ENCODE measurements around the gene NFASC.
A peak's percentile ranks its signal among the peaks of the same experiment; 100 is the strongest.

NFASC gene

DNA sequence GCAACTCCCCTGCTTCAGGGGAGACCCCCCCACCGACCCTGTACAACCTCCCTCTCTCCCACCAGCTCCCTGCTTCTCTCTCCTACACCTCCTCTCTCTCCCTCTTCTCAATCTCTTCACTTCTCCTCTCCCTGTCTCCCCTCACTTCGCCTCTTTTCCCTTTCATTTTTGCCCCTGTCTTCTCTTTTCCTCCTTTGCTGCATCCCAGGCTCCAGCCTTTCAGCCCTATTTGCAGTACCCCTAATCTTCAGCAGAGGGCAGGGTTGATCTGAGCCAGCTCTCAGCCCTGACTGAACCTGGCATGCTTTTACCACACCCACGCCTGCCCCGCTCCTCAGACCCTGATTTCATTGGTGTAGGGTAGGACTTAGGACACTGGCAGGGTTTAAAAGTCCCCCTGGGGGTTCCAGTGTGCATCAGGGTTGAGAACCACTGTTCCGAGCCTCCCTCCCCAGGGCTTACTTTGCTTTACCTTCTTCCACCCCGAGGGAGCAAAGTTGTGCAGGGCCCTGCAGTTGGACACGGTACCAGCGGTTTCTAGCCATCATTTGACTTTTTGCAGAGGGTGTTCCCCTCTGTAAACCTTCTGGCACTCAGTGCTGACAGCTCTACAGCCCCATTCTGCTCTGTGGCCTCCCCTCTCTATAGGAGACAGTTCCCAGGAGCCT is 105.0 kb downstream of the NFASC start:
- in situ Hi-C loops (cut with HindIII; ENCODE audit: low pct_unique_long_range_greater_than_20kb, low sequenced_read_pairs): no loop called here
- DNase-seq (ENCODE audit: low read depth in 1 of 2, low spot score in 1 of 2): peak; percentile 71 to 93
- no peak for TF ChIP-seq JUND (IDR thresholded peaks at IDR 0.05; ENCODE audit: low read depth)

- in situ Hi-C loops (cut with HindIII; ENCODE audit: low pct_unique_long_range_greater_than_20kb, low sequenced_read_pairs): no loop called here
- TF ChIP-seq JUND (IDR thresholded peaks at IDR 0.05; ENCODE audit: low read depth): no peak
- DNase-seq (ENCODE audit: low read depth in 1 of 2, low spot score in 1 of 2): no peak
These were observed 106.0 kb downstream of the NFASC start for GRCh38 chr1:204976646-204977045.

GRCh38 chr1:204977318-204977717 is 106.7 kb downstream of the NFASC start:
- in situ Hi-C loops (cut with HindIII; ENCODE audit: low pct_unique_long_range_greater_than_20kb, low sequenced_read_pairs): no loop called here
- DNase-seq (ENCODE audit: low read depth in 1 of 2, low spot score in 1 of 2): no peak
- TF ChIP-seq JUND (IDR thresholded peaks at IDR 0.05; ENCODE audit: low read depth): no peak

DNA sequence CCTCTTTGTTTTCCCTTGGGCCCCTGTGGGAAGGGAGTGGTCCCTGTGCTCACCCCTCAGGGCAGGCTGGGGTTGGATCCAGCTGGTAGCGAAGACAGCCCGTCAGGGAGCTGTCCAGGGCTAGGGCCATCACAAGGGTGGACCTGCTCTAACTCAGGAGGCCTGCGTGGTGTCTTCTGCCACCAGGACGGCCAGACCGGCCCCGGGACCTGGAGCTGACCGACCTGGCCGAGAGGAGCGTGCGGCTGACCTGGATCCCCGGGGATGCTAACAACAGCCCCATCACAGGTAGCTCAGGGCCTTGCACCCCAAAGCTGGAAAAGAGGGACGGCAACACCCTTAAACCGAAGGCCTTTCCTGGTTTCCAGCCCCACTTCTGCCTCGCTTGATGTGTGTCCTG is 108.1 kb downstream of the NFASC start:
- no peak for DNase-seq (ENCODE audit: low read depth in 1 of 2, low spot score in 1 of 2)
- no peak for TF ChIP-seq JUND (IDR thresholded peaks at IDR 0.05; ENCODE audit: low read depth)
- in situ Hi-C loops (cut with HindIII; ENCODE audit: low pct_unique_long_range_greater_than_20kb, low sequenced_read_pairs): no loop called here

DNA sequence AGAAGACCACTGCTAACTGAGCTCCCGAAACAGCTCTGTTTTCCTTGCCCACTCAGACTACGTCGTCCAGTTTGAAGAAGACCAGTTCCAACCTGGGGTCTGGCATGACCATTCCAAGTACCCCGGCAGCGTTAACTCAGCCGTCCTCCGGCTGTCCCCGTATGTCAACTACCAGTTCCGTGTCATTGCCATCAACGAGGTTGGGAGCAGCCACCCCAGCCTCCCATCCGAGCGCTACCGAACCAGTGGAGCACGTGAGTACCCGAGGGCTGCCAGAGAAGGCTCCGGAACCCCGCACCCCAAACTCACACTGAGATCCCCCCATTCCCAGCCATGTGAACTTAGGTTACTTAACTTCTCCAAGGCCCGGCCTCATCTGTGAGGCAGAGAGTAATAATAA is 108.6 kb downstream of the NFASC start:
- DNase-seq (ENCODE audit: low read depth in 1 of 2, low spot score in 1 of 2): no peak
- no peak for TF ChIP-seq JUND (IDR thresholded peaks at IDR 0.05; ENCODE audit: low read depth)
- in situ Hi-C loops (cut with HindIII; ENCODE audit: low pct_unique_long_range_greater_than_20kb, low sequenced_read_pairs): no loop called here

GRCh38 chr1:204979891-204980649 is 109.4 kb downstream of the NFASC start:
- DNase-seq (ENCODE audit: low read depth in 1 of 2, low spot score in 1 of 2): no peak
- in situ Hi-C loops (cut with HindIII; ENCODE audit: low pct_unique_long_range_greater_than_20kb, low sequenced_read_pairs): no loop called here
- no peak for TF ChIP-seq JUND (IDR thresholded peaks at IDR 0.05; ENCODE audit: low read depth)

DNA sequence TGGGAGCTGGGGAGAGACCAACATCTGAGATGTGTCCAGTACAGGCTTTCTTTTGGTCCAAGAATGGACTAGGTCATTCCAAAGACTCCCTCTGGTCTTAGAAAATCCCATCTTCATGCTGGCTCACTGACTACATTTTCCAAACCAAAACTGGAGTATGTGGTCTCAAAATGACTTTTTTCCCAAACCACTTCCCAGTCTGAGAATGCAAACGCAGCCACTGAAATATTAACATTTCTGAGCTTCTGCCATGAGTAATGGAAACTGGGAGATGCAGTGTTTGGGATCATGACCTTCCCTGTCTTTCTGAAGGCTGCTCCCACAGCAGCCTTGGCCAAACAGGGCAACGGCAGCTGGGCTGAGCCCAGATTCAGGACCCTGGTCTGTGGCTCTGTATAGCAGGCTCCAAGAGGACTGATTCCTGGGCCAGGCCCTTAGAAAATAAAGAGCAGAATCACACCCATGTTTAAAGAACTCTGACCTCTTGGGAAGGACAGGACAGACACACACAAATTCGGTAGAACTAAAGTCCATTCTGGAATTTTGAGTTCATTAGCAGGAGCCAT is 110.3 kb downstream of the NFASC start:
- in situ Hi-C loops (cut with HindIII; ENCODE audit: low pct_unique_long_range_greater_than_20kb, low sequenced_read_pairs): no loop called here
- no peak for TF ChIP-seq JUND (IDR thresholded peaks at IDR 0.05; ENCODE audit: low read depth)
- no peak for DNase-seq (ENCODE audit: low read depth in 1 of 2, low spot score in 1 of 2)

- in situ Hi-C loops (cut with HindIII; ENCODE audit: low pct_unique_long_range_greater_than_20kb, low sequenced_read_pairs): no loop called here
- TF ChIP-seq JUND (IDR thresholded peaks at IDR 0.05; ENCODE audit: low read depth): no peak
- no peak for DNase-seq (ENCODE audit: low read depth in 1 of 2, low spot score in 1 of 2)
These were observed 112.5 kb downstream of the NFASC start for GRCh38 chr1:204983136-204983535.

GRCh38 chr1:204983881-204984280 is 113.2 kb downstream of the NFASC start:
- no peak for DNase-seq (ENCODE audit: low read depth in 1 of 2, low spot score in 1 of 2)
- in situ Hi-C loops (cut with HindIII; ENCODE audit: low pct_unique_long_range_greater_than_20kb, low sequenced_read_pairs): no loop called here
- TF ChIP-seq JUND (IDR thresholded peaks at IDR 0.05; ENCODE audit: low read depth): no peak

GRCh38 chr1:204984499-204984898 is 113.8 kb downstream of the NFASC start:
- TF ChIP-seq JUND (IDR thresholded peaks at IDR 0.05; ENCODE audit: low read depth): no peak
- in situ Hi-C loops (cut with HindIII; ENCODE audit: low pct_unique_long_range_greater_than_20kb, low sequenced_read_pairs): no loop called here
- no peak for DNase-seq (ENCODE audit: low read depth in 1 of 2, low spot score in 1 of 2)

DNA sequence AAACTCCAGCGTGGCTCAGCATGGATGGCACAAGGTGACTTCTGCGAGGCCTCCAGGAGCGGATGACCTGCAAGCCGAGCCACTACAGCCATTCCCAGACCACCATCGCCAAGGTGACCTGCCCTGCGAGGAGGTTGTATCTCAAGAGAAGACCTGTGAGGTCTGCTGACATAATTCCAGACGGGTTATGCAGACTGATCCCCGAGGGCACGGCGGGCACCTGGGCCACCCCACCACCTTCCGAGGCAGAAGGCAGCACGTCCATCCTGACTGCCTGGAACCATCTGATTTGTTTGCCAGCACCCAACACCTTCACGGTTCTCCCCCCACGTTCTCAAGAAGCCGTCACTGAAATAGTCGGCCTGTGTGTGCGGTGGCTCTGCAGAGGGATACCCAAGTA is 115.5 kb downstream of the NFASC start:
- in situ Hi-C loops (cut with HindIII; ENCODE audit: low pct_unique_long_range_greater_than_20kb, low sequenced_read_pairs): no loop called here
- DNase-seq (ENCODE audit: low read depth in 1 of 2, low spot score in 1 of 2): no peak
- TF ChIP-seq JUND (IDR thresholded peaks at IDR 0.05; ENCODE audit: low read depth): no peak

GRCh38 chr1:204987689-204988088 is 117.0 kb downstream of the NFASC start:
- DNase-seq (ENCODE audit: low read depth in 1 of 2, low spot score in 1 of 2): no peak
- in situ Hi-C loops (cut with HindIII; ENCODE audit: low pct_unique_long_range_greater_than_20kb, low sequenced_read_pairs): no loop called here
- TF ChIP-seq JUND (IDR thresholded peaks at IDR 0.05; ENCODE audit: low read depth): no peak

DNA sequence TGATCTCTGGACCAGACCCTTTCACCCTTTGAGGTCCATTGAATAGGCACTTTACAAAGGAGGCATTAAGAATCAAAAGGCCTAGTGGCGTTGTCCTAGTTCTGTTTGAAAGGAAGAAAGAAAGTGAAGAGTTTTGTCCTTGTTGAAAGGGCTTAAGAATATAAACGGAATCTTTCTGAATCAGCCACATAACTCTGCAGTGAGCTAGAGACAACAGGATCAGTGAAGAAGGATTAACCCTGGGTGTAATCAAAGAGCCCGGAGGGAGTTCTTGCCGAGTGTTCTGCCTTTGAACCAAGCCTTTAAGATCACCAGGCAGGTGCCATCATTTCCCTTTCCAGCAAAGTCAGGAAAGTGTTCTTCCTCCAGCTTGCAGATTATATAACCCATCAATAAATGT is 117.5 kb downstream of the NFASC start:
- TF ChIP-seq JUND (IDR thresholded peaks at IDR 0.05; ENCODE audit: low read depth): no peak
- no peak for DNase-seq (ENCODE audit: low read depth in 1 of 2, low spot score in 1 of 2)
- in situ Hi-C loops (cut with HindIII; ENCODE audit: low pct_unique_long_range_greater_than_20kb, low sequenced_read_pairs): no loop called here
